Kasumi-1 (cell line): Measurements from ENCODE around the gene RBAK.
"Not testable (repeated sequence)": the region's sequence is repeated elsewhere in the genome, so short reads cannot be mapped to it uniquely, and the experiment has no call there.

Experiments used
- DNase-seq, 2 experiments: peaks; one replicate each; lab custom pipeline; 2025; lab: John Stamatoyannopoulos, UW

The RBAK gene

DNA sequence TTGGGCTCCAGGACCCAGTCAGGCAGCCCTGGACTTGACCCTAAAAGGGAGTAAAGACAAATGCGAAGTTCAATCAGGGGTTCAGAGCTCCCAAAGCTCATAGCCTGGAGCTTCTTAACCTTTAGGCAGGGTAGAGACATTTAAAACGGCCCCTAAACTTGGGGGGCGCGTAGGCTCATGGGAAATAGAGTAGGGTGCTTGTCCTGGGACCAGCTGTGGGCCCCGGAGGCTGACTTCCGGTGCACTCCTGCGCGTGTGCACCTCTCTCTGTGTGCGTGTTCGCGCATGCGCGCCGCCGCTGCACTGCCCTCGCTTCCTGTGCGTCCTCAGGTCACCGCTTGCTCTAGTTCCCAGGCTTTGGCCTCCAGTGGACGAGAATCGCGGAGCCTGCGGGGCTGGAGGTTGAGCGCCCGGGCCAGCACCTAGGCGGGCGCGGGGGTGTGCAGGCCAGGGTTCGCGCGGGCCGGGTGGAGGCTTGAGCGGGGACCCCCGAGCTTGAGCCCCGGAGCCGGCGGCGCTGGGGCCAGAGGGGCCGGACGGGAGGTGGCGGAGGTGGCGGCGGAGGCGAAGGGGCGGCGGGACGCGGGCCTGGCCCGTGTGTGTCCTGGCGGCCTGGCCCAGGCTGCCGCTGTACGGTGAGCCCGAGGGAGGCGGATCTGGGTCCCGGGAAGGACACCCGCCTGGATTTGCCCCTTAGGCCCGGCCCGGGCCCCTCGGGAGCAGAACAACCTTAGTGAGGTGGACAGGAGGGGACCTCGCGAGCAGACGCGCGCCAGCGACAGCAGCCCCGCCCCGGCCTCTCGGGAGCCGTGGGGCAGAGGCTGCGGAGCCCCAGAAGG, at the start of gene RBAK:
Gene RBAK, plus strand, starts transcription at position 303 of the 839 bp plus-strand sequence. CDS start 2,217 bp downstream, outside the sequence.
- DNase-seq, result peak; percentile 81 to 86

- no peak for DNase-seq
These were observed 48.9 kb upstream of the RBAK start for GRCh38 chr7:4996696-4997222.

- no peak for DNase-seq
These were observed 47.4 kb upstream of the RBAK start for GRCh38 chr7:4998244-4998643.

- no peak for DNase-seq
These were observed 46.8 kb upstream of the RBAK start for GRCh38 chr7:4998910-4999309.

DNA sequence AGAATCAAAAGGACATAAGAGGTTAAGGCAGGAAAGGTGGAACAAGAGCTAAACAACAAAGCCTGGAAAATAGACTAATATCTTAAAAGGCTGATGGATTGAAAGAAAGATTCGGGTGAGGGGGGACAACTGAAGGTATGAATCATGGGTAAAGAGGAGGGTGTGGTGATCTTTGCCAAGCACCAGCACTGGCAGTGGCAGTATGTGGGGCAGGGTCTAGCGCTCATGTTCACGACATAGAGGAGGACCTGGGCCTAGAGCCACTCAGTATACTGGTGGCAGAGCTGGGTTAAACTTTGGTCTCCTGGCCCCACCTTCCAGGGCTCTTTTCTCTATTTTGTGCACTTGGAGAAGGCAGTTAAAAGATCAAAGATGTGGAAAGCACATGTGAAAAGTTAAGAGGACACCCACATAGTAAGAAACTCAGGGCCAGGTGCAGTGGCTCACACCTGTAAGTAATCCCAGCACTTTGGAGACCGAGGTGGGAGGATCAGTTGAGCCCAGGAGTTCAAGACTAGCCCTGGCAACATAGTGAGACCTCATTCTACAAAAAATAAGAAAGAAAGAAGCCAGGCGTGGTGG, 46.2 kb upstream of the RBAK start:
- no peak for DNase-seq

DNA sequence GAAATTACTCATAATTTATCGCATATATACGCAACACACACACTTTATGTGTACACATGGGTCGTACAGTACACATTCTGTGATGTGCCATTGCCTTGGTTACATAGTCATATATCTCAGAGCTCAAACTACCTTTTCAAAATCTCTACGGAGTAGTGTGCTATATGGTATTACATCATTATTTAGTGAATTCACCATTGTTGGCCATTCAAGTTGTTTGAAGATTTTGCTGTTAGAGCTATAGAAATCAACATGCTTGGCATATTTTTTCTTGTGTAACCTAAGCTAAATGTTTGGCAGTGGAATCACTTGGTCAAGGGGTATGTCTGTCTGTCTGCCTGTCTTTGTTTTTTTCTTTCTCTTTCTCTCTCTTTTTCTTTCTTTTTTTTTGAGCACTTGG, 44.7 kb upstream of the RBAK start:
- DNase-seq, result no peak

DNA sequence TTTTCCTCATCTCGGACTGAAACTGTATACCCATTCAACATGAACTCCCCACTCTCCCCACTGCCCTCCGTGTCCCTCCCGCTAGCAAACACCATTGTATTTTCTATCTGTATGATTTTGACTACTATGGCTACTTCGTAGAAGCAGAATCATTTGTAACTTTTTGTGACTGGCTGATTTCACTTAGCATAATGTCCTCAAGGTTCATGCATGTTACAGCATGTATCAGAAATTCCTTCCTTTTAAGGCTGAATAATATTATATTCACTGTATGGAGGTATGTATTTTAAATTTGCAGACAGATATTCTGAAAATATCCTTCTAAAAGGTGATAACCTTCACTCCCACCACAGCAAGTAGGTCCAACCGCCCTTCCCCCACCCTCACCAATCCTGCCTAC, 43.7 kb upstream of the RBAK start:
- no peak for DNase-seq

- no peak for DNase-seq
These were observed 40.6 kb upstream of the RBAK start for GRCh38 chr7:5005066-5005465.

GRCh38 chr7:5012985-5013384, 32.7 kb upstream of the RBAK start:
- DNase-seq, result no peak

DNA sequence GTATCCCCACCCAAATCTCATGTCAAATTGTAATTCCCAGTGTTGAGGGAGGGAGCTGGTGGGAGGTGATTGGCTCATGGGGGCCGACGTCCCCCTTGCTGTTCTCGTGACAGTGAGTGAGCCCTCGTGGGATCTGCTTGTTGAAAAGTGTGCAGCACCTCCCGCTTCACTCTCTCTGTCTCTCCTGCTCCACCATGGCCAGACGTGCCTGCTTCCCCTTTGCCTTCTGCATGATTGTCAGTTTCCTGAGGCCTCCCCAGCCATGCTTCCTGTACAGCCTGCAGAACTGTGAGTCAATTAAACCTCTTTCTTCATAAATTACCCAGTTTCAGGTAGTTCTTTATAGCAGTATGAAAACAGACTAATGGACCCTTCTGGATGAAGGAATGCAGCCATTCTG, 29.7 kb upstream of the RBAK start:
- peak; percentile 1 to 12 for DNase-seq

GRCh38 chr7:5017626-5018025, 28.0 kb upstream of the RBAK start:
- DNase-seq, result not testable (repeated sequence)

DNA sequence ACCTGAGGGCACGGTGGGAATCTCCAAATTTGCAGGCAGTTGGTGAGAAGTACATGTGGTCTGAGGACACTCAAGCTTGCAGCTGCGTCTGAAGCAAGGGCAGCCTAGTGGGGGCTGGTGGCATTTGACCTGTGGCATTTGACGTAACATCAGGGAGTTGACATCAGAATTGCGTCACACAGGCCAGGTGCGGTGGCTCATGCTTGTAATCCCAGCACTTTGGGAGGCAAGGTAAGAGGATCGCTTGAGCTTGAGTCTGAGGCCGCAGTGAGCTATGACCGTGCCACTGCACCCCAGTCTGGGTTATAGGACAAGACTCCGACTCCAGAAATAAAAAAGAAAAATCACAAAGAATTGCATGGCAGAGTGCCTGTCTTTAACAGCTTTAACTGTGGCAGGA, 25.6 kb upstream of the RBAK start:
- no peak for DNase-seq

- not testable (repeated sequence) for DNase-seq
These were observed 24.6 kb upstream of the RBAK start for GRCh38 chr7:5020976-5021550.

- not testable (repeated sequence) for DNase-seq
These were observed 22.0 kb upstream of the RBAK start for GRCh38 chr7:5023626-5024025.

DNA sequence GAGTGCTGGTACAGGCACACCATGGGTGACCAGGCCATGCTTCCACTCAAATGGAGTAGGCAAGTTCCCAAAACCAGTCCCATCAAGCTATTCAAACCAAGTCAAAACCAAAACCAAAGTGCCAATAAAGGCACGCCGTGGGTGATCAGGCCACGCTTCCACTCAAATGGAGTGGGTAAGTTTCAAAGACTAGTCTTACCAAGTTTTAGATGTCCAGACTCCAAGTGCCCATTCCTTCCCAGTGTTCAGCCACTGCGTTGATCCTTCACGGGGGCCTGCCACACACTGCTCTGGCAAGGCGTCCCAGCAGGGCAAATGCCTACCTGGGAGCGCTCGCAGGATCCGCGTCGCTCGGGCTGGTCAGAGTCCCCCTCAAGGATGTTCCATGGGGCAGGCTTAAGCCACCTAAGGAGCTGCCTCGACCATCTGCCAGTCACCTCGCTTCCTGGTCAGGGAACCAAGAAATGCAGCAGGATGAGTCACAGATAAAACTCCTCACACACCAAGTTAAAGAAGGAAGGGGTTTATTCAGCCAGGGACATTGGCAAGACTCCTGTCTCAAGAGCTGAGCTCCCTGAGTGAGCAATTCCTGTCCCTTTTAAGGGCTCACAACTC, 17.8 kb upstream of the RBAK start:
- DNase-seq, result not testable (repeated sequence)

GRCh38 chr7:5033186-5033585, 12.5 kb upstream of the RBAK start:
- DNase-seq, result not testable (repeated sequence)

DNA sequence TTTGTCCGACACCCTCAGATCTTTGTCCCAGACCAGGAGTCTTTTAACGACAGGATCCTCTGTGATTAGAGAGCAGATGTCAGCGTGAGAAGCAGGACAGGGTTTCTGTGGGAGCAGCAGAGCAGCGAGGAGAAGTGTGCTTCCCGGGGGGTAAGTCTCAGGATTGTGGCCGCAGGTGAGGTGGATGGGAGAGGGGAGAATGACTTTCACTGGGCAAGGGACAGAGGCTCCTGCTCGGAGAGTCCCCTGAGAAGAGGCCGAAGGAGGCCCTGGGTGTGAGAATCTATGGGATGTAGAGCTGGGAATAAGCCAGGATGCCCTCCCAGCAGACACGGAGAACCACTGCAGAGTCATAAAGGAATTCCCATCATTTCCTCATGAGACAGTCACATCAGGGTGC, 10.4 kb upstream of the RBAK start:
- DNase-seq, result no peak

DNA sequence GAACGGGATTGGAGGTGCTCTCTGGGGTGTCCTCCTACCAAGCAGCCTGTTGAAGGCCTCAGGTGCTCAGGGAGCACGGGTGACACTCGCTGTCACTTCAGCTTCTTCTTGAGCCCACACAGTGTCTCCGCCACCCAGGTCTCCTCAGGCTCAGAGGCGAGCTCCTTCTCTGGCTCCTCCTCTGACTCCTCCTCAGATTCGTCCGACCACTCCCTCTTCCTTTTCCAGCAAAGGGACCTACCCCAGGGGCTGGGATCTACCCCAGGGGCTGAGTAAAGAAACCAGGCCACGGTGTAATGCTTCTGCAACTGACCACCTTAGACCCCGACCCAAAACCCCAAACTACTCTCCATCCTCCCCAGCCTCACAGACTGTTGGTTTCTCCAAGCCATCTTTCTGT, 9.2 kb upstream of the RBAK start:
- no peak for DNase-seq

DNA sequence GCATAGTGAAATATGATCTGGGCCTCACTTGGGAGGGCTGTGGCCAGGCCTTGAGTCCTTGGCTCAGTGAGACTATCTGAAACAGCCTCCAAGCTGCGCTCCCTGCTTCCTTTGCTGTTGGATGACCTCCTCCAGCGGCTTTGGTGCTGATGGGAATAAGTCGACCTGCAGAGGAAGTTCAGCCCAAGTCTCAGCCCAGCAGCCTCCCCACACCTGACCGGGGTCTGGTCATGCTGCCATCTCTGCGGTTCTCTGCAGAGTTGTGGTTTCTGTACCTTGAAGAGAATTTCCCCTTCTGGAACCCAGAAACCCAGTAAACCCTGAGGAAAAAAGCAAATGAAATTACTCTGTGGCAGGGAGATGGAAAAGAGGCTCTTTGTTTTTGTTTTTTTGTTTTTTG, 4.6 kb upstream of the RBAK start:
- no peak for DNase-seq

DNA sequence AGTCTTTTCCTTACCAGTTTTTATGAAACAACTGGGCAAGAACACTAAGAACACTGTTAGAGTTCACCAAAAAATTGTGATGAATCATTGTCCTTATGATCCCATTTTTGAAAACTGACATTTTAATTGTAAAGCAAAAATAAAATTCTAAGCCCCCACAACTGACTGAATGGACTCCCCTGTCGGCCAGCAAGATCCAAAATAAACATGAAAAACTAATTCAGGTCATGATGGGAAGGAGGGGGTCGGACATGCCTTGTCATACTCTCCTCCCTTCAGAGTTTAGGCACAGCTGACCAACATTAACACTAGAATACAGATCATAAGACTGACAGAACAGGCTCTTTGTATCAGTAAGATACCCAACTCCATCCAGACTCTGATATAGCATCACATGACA, 2.0 kb upstream of the RBAK start:
- no peak for DNase-seq

DNA sequence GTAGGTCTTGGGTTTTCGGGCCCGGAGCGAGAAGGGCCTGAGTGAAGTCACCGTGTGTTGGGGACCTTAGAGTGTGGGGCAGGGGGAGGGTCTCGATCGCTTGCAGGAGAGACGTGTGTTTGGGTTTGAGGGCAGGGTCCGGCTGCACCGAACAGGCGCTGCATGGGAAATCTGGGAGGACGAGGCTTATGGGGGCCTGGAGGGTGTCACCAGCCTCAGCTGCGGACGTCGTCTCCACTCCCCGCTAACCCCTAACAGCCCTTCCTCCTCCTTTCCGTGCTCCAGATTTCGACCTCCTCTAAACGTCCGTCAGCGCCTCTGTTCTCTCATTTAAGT, 705 bp downstream of the RBAK start:
- not testable (repeated sequence) for DNase-seq

GRCh38 chr7:5047127-5047526, 1.5 kb downstream of the RBAK start:
- not testable (repeated sequence) for DNase-seq

DNA sequence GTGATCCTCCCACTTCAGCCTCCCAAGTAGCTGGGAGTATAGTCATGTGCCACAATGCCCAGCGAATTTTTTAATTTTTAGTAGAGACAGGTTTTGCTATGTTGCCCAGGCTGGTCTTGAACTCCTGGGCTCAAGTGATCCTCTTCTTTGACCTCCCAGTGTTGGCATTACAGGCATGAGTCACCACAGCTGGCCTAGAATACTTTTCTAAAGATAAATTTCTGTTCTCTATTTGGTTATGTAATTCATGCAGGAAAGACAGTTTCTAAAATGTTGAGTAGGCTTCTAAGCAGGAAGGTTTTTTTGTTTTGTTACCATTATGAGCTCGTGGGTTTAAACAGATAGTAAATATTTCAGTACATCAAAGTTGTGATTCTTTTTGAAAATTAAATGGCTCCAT, 5.0 kb downstream of the RBAK start:
- DNase-seq, result no peak
